ENCODE measurements around the gene STARD8. TPM values are rescaled to one million over a fixed set of nuclear protein-coding genes. Genes with fewer than 3 reads are reported as not detected.
A peak's percentile ranks its signal among the peaks of the same experiment; 100 is the strongest.
"Not testable (repeated sequence)": the region's sequence is repeated elsewhere in the genome, so short reads cannot be mapped to it uniquely, and the experiment has no call there.

Gene STARD8
- total and polyA plus RNA-seq, 5 experiments from 2014 or later, result 0.14 to 0.31 TPM; not detected in 3

DNA sequence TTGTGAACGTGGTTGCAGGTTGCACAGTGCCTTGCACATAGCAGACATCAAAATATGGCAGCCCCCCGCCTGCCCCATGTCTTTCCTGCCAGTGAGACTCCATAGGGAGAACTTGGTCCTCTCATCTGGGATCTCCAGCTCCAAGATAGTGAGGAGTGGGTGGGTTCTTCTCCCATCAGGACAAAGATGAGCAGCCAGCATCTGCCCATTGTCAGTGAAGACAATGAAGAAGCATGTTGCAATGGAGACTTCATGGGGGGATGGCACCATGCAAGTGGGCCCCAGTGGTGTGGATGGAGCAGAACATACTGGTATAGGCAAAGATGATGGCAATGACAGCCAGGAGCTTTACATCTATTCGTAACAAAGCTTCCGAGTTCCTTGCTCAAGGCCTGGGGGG is 80.2 kb downstream of the STARD8 start:
- Mint-ChIP-seq H3K9me3 (no peaks in the 10 kb centered on the region), H3K36me3 (no peaks in the 10 kb centered on the region), H3K4me1 (no peaks in the 10 kb centered on the region), H3K27me3 (peaks cover 0 to 9% (median 0%) of the 10 kb centered on the region in 5 donors), H3K27ac (no peak overlapping the region), H3K4me3 (no peak overlapping the region)
- no peak for ATAC-seq
- DNase-seq, result no peak
- POLR2A ChIA-PET, result no interaction called here

DNA sequence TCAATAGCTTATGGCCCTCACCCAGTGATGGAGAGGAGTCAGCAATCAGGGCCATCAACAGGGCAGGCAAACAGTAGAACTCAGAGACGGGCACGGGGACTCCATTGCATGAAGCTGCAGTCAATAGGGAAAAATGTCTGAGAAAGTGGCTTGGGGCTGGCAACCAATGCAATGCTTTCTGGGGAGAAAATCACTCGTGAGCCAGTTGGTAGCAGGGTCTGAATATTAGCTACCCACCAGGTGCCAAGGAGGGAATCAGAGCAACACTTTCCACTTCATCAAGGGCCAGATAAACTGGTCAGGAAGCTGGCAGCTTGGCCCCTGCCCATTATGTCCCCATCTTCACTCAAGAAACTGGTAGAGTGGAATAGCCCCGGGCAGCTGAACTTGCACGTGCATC is 80.7 kb downstream of the STARD8 start:
- POLR2A ChIA-PET, result no interaction called here
- Mint-ChIP-seq H3K4me1 (no peaks in the 10 kb centered on the region), H3K27ac (no peak overlapping the region), H3K9me3 (no peaks in the 10 kb centered on the region), H3K36me3 (no peaks in the 10 kb centered on the region), H3K27me3 (peaks cover 0 to 13% (median 0%) of the 10 kb centered on the region in 5 donors), H3K4me3 (no peak overlapping the region)
- DNase-seq, result no peak
- ATAC-seq, result no peak

DNA sequence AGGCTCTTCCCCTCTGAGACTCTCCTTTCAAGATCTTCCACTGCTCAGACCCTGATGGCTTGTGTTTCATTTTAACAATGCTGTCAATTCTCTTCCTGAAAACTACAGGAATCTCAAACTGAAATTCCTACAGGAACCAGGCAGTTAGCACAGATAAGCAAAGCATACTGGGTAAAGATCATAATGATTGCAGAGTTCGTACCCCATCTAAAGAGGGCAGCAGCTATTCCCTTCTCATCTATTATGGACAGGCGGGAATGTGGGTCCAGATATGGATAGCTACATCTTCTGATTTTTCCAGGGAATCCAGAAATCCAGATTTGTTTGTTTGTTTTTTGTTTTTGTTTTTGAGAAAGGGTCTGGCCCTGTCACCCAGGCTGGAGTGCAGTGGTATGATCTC is 83.8 kb downstream of the STARD8 start:
- no peaks in the 10 kb centered on the region for H3K9me3 Mint-ChIP-seq
- no peak for ATAC-seq
- no peak overlapping the region for H3K27ac Mint-ChIP-seq
- DNase-seq, result no peak
- H3K4me1 Mint-ChIP-seq, result no peaks in the 10 kb centered on the region
- H3K27me3 Mint-ChIP-seq, result peaks cover 4 to 18% (median 7%) of the 10 kb centered on the region in 5 donors
- no peaks in the 10 kb centered on the region for H3K36me3 Mint-ChIP-seq
- no peak overlapping the region for H3K4me3 Mint-ChIP-seq
- POLR2A ChIA-PET, result no interaction called here

GRCh38 chrX:68732906-68733493 is 85.5 kb downstream of the STARD8 start:
- Mint-ChIP-seq H3K4me1 (no peaks in the 10 kb centered on the region), H3K27ac (no peak overlapping the region), H3K27me3 (peaks cover 4 to 14% (median 7%) of the 10 kb centered on the region in 5 donors), H3K9me3 (no peaks in the 10 kb centered on the region), H3K36me3 (no peaks in the 10 kb centered on the region), H3K4me3 (no peak overlapping the region)
- POLR2A ChIA-PET, result no interaction called here
- peak in 9 of 10 donors; percentile 17 to 69 (median 39) for DNase-seq
- peak in 1 of 2 donors; percentile 43 for ATAC-seq

DNA sequence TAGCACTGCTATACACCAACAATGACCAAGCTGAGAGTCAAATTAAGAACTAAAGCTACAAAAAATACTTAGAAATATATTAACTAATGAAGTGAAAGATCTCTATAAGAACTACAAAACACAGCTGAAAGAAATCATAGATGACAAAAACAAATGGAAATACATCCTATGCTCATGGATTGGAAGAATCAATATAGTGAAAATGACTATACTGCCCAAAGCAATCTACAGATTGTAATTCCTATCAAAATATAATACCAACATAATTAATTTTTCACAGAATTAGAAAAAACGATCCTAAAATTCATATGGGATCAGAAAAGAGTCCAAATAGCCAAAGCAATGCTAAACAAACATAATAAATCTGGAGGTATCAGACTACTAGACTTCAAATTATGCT is 87.8 kb downstream of the STARD8 start:
- Mint-ChIP-seq H3K36me3 (no peaks in the 10 kb centered on the region), H3K27ac (no peak overlapping the region), H3K4me3 (no peak overlapping the region), H3K4me1 (no peaks in the 10 kb centered on the region), H3K27me3 (peaks cover 4 to 12% (median 7%) of the 10 kb centered on the region in 5 donors), H3K9me3 (no peaks in the 10 kb centered on the region)
- POLR2A ChIA-PET, result no interaction called here
- no peak for DNase-seq
- ATAC-seq, result no peak

DNA sequence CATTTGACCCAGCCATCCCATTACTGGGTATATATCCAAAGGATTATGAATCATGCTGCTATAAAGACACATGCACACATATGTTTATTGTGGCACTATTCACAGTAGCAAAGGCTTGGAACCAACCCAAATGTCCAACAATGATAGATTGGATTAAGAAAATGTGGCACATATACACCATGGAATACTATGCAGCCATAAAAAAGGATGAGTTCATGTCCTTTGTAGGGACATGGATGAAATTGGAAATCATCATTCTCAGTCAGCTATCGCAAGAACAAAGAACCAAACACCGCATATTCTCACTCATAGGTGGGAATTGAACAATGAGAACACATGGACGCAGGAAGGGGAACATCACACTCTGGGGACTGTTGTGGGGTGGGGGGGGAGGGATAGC is 94.4 kb downstream of the STARD8 start:
- H3K27ac Mint-ChIP-seq, H3K4me1 Mint-ChIP-seq, DNase-seq, H3K9me3 Mint-ChIP-seq, ATAC-seq, POLR2A ChIA-PET, H3K27me3 Mint-ChIP-seq, H3K4me3 Mint-ChIP-seq, H3K36me3 Mint-ChIP-seq: not testable (repeated sequence)

DNA sequence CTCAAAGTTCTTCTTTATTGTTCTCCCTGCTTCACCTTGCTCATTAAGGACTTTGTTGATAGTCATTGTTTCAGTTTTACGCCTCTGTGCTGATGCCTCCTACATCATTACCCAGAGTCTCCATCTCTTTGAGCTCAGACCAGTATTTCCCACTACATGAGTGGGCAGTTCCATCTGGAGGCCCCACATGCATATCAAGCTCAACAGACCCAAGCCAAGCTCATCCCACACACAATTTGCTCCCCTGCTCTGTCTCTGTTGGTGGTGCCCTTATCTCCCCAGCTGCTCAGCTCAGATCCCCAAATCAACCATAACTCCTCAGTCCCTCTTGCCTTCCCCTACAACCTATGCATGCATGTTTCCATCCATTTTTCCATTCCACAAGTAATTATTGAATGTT is 96.3 kb downstream of the STARD8 start:
- POLR2A ChIA-PET, result no interaction called here

DNA sequence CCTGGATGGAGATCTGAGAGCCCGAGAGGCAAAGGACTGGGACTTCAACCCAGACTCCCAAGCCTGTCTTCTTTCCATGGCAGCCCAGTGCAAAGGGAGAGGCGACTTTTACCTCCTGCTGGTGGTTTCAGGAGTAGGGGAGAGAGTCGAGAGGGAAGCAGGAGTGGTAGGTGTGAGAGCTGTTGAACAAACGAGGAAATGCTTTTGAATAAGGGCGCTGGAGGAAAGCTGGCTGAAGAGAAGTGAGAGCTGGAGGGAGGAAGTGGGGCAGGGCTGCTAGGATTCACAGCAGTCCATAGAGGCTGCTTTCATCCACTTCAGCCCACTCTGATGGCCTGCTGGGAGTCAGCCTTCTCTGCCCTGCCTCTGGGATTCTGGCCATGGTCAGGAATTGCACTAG is 99.5 kb downstream of the STARD8 start:
- no peak overlapping the region for H3K4me3 Mint-ChIP-seq
- H3K27me3 Mint-ChIP-seq, result no peaks in the 10 kb centered on the region
- no peak overlapping the region for H3K27ac Mint-ChIP-seq
- H3K36me3 Mint-ChIP-seq, result no peaks in the 10 kb centered on the region
- DNase-seq, result no peak
- POLR2A ChIA-PET, result no interaction called here
- no peaks in the 10 kb centered on the region for H3K4me1 Mint-ChIP-seq
- ATAC-seq, result no peak
- H3K9me3 Mint-ChIP-seq, result no peaks in the 10 kb centered on the region

More for the DNA sequence above, 96.3 kb downstream of the STARD8 start:
- Mint-ChIP-seq H3K36me3 (no peaks in the 10 kb centered on the region), H3K9me3 (no peaks in the 10 kb centered on the region), H3K4me3 (no peak overlapping the region), H3K27me3 (no peaks in the 10 kb centered on the region), H3K4me1 (no peaks in the 10 kb centered on the region), H3K27ac (no peak overlapping the region)
- no peak for ATAC-seq
- no peak for DNase-seq

DNA sequence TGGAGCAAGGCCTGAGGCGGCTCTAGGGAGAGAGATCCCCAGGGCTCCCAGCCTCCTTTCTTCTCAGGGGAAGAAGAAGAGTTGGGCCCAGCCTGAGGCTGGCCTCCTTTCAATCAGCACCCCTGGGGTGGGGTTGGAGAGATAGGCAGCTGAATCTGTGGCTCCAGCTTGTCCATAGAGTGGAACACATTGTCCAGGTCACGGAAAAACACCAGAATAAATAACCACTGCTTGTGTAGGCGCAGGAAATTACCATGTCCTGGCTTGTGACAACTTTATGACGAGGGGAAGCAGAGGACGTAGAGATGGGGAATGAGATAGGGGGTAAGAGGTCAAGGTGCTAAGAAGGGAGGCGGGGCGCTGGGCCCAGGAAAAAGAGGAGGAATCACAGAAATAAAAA is 100.6 kb downstream of the STARD8 start:
- POLR2A ChIA-PET, result no interaction called here
- DNase-seq (no peak), ATAC-seq (no peak)
- H3K27me3 Mint-ChIP-seq, result no peaks in the 10 kb centered on the region
- H3K4me3 Mint-ChIP-seq, result no peak overlapping the region
- H3K4me1 Mint-ChIP-seq, result no peaks in the 10 kb centered on the region
- no peaks in the 10 kb centered on the region for H3K9me3 Mint-ChIP-seq
- H3K27ac Mint-ChIP-seq, result no peak overlapping the region
- no peaks in the 10 kb centered on the region for H3K36me3 Mint-ChIP-seq

- no peaks in the 10 kb centered on the region for H3K4me1 Mint-ChIP-seq
- H3K9me3 Mint-ChIP-seq, result no peaks in the 10 kb centered on the region
- no peak overlapping the region for H3K4me3 Mint-ChIP-seq
- H3K27me3 Mint-ChIP-seq, result no peaks in the 10 kb centered on the region
- POLR2A ChIA-PET, result no interaction called here
- H3K27ac Mint-ChIP-seq, result no peak overlapping the region
- ATAC-seq, result no peak
- DNase-seq, result no peak
- no peaks in the 10 kb centered on the region for H3K36me3 Mint-ChIP-seq
Observed at GRCh38 chrX:68749426-68749825, 102.0 kb downstream of the STARD8 start.

GRCh38 chrX:68750316-68750715 is 102.8 kb downstream of the STARD8 start:
- POLR2A ChIA-PET, result no interaction called here
- ATAC-seq (no peak), DNase-seq (no peak)
- Mint-ChIP-seq H3K27ac (no peak overlapping the region), H3K9me3 (no peaks in the 10 kb centered on the region), H3K4me3 (no peak overlapping the region), H3K36me3 (no peaks in the 10 kb centered on the region), H3K27me3 (no peaks in the 10 kb centered on the region), H3K4me1 (no peaks in the 10 kb centered on the region)

- Mint-ChIP-seq H3K36me3 (no peaks in the 10 kb centered on the region), H3K4me3 (no peak overlapping the region), H3K27ac (no peak overlapping the region), H3K27me3 (no peaks in the 10 kb centered on the region), H3K9me3 (no peaks in the 10 kb centered on the region), H3K4me1 (no peaks in the 10 kb centered on the region)
- ATAC-seq (no peak), DNase-seq (no peak)
- POLR2A ChIA-PET, result no interaction called here
Observed at GRCh38 chrX:68751372-68751771, 103.9 kb downstream of the STARD8 start.

DNA sequence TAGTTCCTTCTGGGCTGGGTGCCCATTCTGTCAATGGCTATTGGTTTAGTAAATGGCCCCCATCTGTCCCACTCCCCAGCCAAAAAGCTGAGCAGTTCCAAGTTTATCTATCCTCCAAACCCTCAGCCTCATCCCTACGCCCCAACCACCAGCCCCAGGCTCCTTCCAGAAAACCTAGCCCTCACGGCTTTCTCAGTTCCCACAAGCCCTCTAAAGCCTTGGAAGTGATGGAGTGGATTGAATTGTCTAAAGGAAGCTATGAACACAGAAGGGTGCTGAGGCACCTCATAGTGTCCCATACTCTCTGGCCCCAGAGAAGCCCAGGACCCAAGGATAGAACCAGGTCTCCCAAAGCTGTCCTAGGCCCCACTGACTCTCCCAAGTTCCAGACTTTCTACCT is 105.8 kb downstream of the STARD8 start:
- ATAC-seq (no peak), DNase-seq (no peak)
- H3K27ac Mint-ChIP-seq, result no peak overlapping the region
- no peaks in the 10 kb centered on the region for H3K27me3 Mint-ChIP-seq
- POLR2A ChIA-PET, result no interaction called here
- no peaks in the 10 kb centered on the region for H3K4me1 Mint-ChIP-seq
- no peak overlapping the region for H3K4me3 Mint-ChIP-seq
- H3K9me3 Mint-ChIP-seq, result no peaks in the 10 kb centered on the region
- no peaks in the 10 kb centered on the region for H3K36me3 Mint-ChIP-seq

DNA sequence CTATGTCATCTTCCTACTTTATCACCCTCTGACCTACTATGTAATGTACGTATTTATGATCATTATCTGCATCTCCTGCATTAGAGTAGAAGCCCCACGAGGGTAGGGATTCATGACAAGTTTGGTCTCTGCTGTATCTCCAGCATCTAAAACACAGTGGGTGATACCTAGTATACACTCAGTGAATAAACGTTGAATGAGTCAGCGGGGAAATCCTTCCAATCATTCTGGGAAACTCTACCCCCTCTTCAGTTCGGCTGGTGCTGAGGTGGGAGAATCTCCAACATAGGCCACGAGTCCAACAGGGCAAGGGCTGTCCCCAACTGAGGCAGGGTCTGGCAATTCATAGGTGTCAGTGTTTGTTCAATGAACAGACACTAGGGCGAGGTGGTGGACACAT is 106.9 kb downstream of the STARD8 start:
- ATAC-seq (no peak), DNase-seq (no peak)
- Mint-ChIP-seq H3K27me3 (no peaks in the 10 kb centered on the region), H3K9me3 (no peaks in the 10 kb centered on the region), H3K4me1 (no peaks in the 10 kb centered on the region), H3K27ac (no peak overlapping the region), H3K36me3 (no peaks in the 10 kb centered on the region), H3K4me3 (no peak overlapping the region)
- POLR2A ChIA-PET, result no interaction called here
